ENCODE measurements around the gene DNAH6.

Gene DNAH6

GRCh38 chr2:84788027-84788426 is 271.7 kb downstream of the DNAH6 start:
- DNase-seq (ENCODE audit: low read depth, low spot score), result no peak
- ChIA-PET CTCF (no interaction called here), POLR2A (no interaction called here)
- H3K4me3 ChIP-seq (ENCODE audit: low read depth, low read length), result no peak overlapping the region
- TF ChIP-seq, protein P1, sequence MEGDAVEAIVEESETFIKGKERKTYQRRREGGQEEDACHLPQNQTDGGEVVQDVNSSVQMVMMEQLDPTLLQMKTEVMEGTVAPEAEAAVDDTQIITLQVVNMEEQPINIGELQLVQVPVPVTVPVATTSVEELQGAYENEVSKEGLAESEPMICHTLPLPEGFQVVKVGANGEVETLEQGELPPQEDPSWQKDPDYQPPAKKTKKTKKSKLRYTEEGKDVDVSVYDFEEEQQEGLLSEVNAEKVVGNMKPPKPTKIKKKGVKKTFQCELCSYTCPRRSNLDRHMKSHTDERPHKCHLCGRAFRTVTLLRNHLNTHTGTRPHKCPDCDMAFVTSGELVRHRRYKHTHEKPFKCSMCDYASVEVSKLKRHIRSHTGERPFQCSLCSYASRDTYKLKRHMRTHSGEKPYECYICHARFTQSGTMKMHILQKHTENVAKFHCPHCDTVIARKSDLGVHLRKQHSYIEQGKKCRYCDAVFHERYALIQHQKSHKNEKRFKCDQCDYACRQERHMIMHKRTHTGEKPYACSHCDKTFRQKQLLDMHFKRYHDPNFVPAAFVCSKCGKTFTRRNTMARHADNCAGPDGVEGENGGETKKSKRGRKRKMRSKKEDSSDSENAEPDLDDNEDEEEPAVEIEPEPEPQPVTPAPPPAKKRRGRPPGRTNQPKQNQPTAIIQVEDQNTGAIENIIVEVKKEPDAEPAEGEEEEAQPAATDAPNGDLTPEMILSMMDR (IDR thresholded peaks at IDR 0.05; ENCODE audit: insufficient read depth, low read length, missing control alignments), result no peak

- DNase-seq (ENCODE audit: low read depth, low spot score), result no peak
- no peak overlapping the region for H3K4me3 ChIP-seq (ENCODE audit: low read depth, low read length)
- CTCF ChIA-PET, result no interaction called here
- POLR2A ChIA-PET, result no interaction called here
- TF ChIP-seq, protein P1 (IDR thresholded peaks at IDR 0.05; ENCODE audit: insufficient read depth, low read length, missing control alignments), result no peak
These were observed 272.2 kb downstream of the DNAH6 start for GRCh38 chr2:84788498-84788897.

- ChIA-PET POLR2A (no interaction called here), CTCF (no interaction called here)
- TF ChIP-seq, protein P1 (IDR thresholded peaks at IDR 0.05; ENCODE audit: insufficient read depth, low read length, missing control alignments), result no peak
- no peak for DNase-seq (ENCODE audit: low read depth, low spot score)
- H3K4me3 ChIP-seq (ENCODE audit: low read depth, low read length), result no peak overlapping the region
These were observed 276.7 kb downstream of the DNAH6 start for GRCh38 chr2:84792856-84793522.

DNA sequence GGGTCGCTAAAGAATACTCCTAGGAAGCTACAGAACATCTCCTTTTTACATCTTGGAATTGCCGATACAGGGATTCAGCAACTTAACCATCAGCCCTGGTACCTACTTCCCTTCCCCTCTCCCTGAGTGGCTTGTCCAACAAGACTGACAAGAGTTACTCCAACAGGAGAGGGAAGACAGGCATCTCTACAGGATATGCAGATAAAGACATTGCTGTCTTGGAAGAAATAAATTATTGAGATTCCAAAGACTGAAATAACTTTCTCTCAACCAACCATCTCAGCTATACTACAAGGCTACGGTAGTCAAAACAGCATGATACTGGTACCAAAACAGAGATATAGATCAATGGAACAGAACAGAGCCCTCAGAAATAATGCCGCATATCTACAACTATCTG is 277.3 kb downstream of the DNAH6 start:
- CTCF ChIA-PET, result no interaction called here
- TF ChIP-seq, protein P1 (IDR thresholded peaks at IDR 0.05; ENCODE audit: insufficient read depth, low read length, missing control alignments), result no peak
- DNase-seq (ENCODE audit: low read depth, low spot score), result no peak
- POLR2A ChIA-PET, result no interaction called here
- H3K4me3 ChIP-seq (ENCODE audit: low read depth, low read length), result no peak overlapping the region

- no peak for DNase-seq (ENCODE audit: low read depth, low spot score)
- POLR2A ChIA-PET, result no interaction called here
- H3K4me3 ChIP-seq (ENCODE audit: low read depth, low read length), result no peak overlapping the region
- TF ChIP-seq, protein P1 (IDR thresholded peaks at IDR 0.05; ENCODE audit: insufficient read depth, low read length, missing control alignments), result no peak
- CTCF ChIA-PET, result no interaction called here
These were observed 280.5 kb downstream of the DNAH6 start for GRCh38 chr2:84796798-84797197.

- no peak overlapping the region for H3K4me3 ChIP-seq (ENCODE audit: low read depth, low read length)
- POLR2A ChIA-PET, result no interaction called here
- no peak for DNase-seq (ENCODE audit: low read depth, low spot score)
- CTCF ChIA-PET, result no interaction called here
- TF ChIP-seq, protein P1 (IDR thresholded peaks at IDR 0.05; ENCODE audit: insufficient read depth, low read length, missing control alignments), result no peak
These were observed 281.0 kb downstream of the DNAH6 start for GRCh38 chr2:84797271-84797670.

Measured in AG04449 (cell line).